ENCODE measurements around the gene GPR6. TPM values are rescaled to one million over a fixed set of nuclear protein-coding genes. Genes with fewer than 3 reads are reported as not detected.

The GPR6 gene
- total RNA-seq, 1 experiment from 2014 or later: not detected

DNA sequence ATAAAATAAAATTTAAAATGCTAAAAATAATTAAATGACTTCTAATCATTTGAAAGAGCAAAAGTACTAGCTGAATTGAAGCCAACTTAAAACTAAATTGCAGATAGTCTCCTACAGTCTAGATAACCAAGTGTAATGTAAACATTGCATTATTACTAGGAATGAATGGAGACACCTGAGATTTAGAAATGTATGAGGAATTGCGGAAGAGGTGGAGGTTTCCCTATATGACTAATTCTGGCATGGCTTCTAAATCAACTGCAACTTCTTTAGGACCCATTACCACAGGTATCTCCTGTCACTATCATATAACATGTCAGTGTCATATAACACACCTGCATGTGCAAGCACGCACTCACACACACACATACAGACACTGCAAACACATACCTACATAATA is 13.2 kb upstream of the GPR6 start:
- TF ChIP-seq, protein P1, sequence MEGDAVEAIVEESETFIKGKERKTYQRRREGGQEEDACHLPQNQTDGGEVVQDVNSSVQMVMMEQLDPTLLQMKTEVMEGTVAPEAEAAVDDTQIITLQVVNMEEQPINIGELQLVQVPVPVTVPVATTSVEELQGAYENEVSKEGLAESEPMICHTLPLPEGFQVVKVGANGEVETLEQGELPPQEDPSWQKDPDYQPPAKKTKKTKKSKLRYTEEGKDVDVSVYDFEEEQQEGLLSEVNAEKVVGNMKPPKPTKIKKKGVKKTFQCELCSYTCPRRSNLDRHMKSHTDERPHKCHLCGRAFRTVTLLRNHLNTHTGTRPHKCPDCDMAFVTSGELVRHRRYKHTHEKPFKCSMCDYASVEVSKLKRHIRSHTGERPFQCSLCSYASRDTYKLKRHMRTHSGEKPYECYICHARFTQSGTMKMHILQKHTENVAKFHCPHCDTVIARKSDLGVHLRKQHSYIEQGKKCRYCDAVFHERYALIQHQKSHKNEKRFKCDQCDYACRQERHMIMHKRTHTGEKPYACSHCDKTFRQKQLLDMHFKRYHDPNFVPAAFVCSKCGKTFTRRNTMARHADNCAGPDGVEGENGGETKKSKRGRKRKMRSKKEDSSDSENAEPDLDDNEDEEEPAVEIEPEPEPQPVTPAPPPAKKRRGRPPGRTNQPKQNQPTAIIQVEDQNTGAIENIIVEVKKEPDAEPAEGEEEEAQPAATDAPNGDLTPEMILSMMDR (conservative IDR thresholded peaks at IDR 0.05): no peak
- no peak for TF ChIP-seq EZH2 (IDR thresholded peaks at IDR 0.05; ENCODE audit: low read depth)
- POLR2A ChIA-PET (ENCODE audit: unreplicated experiment): no interaction called here
- Histone ChIP-seq H3K79me2 (ENCODE audit: low read depth) (no peaks in the 10 kb centered on the region), H4K20me1 (ENCODE audit: insufficient read depth) (no peaks in the 10 kb centered on the region), H3K27me3 (ENCODE audit: insufficient read depth, low read depth) (no peaks in the 10 kb centered on the region), H3K27ac (no peak overlapping the region), H3K4me3 (no peak overlapping the region), H3K36me3 (ENCODE audit: low read depth) (no peaks in the 10 kb centered on the region), H3K9me2 (ENCODE audit: insufficient read depth) (no peaks in the 10 kb centered on the region), H3F3A (ENCODE audit: insufficient read depth, low read depth) (peaks cover 28% of the 10 kb centered on the region; the same call in 1 of the 2 replicates), H3K4me2 (peak overlapping the region; percentile 14; the same call in 1 of the 2 replicates), H2AFZ (no peak overlapping the region), H3K9me3 (ENCODE audit: insufficient read depth, low read depth) (peaks cover 3% of the 10 kb centered on the region; the same call in 1 of the 2 replicates), H3K4me1 (replicated peaks; ENCODE audit: insufficient read depth) (peaks cover 46% of the 10 kb centered on the region)
- CTCF ChIA-PET: interaction anchor here (0.6 kb wide), 1 partner anchor 41 kb away, joined by 3 read pairs; no protein-coding TSS in a partner anchor
- peak in 1 of 2 experiments; percentile 83 for DNase-seq
- no TSS peak for BruUV-seq (replicated peaks)
- intact Hi-C loops (cut with micrococcal nuclease; ENCODE audit: unreplicated experiment): loop anchor here (5.0 kb wide), 1 partner anchor 73 kb away; no protein-coding TSS in a partner anchor

DNA sequence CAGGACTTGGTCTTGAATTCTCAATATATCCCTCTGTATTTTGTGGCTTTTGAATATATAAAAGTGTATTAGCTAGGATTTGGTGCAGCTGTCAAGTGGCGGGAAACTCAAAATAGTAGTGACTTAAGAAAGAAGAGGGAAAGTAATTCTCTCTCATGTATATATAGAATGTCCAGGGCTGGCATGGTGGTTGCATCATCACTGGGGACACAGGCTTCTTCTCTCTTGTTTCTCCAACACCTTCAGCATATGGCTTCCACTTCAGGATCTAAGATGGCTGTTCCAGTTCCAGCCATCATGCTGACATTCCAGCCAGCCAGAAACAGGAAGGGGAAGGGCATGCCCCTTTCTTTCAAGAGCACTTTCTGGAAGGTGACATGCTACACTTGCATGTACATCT is 11.8 kb upstream of the GPR6 start:
- intact Hi-C loops (cut with micrococcal nuclease; ENCODE audit: unreplicated experiment): no loop called here
- no peak overlapping the region for H3K27ac ChIP-seq
- H3F3A ChIP-seq (ENCODE audit: insufficient read depth, low read depth): peaks cover 17% of the 10 kb centered on the region; the same call in 1 of the 2 replicates
- no peak for DNase-seq
- no peak overlapping the region for H3K4me3 ChIP-seq
- H3K27me3 ChIP-seq (ENCODE audit: insufficient read depth, low read depth): no peaks in the 10 kb centered on the region
- no peak overlapping the region for H3K4me2 ChIP-seq
- BruUV-seq (replicated peaks): no TSS peak
- no peak for TF ChIP-seq EZH2 (IDR thresholded peaks at IDR 0.05; ENCODE audit: low read depth)
- TF ChIP-seq, protein P1 (conservative IDR thresholded peaks at IDR 0.05): no peak
- no peaks in the 10 kb centered on the region for H3K9me2 ChIP-seq (ENCODE audit: insufficient read depth)
- no peaks in the 10 kb centered on the region for H3K79me2 ChIP-seq (ENCODE audit: low read depth)
- H4K20me1 ChIP-seq (ENCODE audit: insufficient read depth): no peaks in the 10 kb centered on the region
- H3K9me3 ChIP-seq (ENCODE audit: insufficient read depth, low read depth): peaks cover 3% of the 10 kb centered on the region; the same call in 1 of the 2 replicates
- ChIA-PET POLR2A (ENCODE audit: unreplicated experiment) (no interaction called here), CTCF (no interaction called here)
- no peak overlapping the region for H2AFZ ChIP-seq
- H3K4me1 ChIP-seq (replicated peaks; ENCODE audit: insufficient read depth): peaks cover 33% of the 10 kb centered on the region
- no peaks in the 10 kb centered on the region for H3K36me3 ChIP-seq (ENCODE audit: low read depth)

DNA sequence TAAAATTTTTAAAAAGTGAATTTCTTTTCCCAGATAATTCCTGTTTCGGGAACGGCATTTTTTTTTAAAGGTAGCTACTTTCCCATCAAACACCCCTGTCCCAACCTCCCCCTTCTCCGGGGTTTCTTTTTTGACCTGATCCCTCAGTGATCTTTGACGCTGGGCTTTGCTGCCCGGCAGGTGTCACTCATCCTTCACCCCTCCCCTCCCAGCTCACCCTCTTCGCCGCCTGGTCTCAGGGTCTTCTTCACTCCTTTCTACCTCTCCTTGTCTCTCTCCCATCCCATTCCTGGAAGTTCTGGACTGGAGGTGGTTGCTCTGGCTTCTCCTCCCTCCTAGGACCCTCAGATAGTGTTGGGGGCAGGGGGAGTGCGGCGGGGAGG is 329 bp upstream of the GPR6 start:
- no peak overlapping the region for H2AFZ ChIP-seq
- DNase-seq: no peak
- H3K4me3 ChIP-seq: no peak overlapping the region
- no peaks in the 10 kb centered on the region for H3K36me3 ChIP-seq (ENCODE audit: low read depth)
- TF ChIP-seq, protein P1 (conservative IDR thresholded peaks at IDR 0.05): no peak
- no peak for TF ChIP-seq EZH2 (IDR thresholded peaks at IDR 0.05; ENCODE audit: low read depth)
- no peaks in the 10 kb centered on the region for H4K20me1 ChIP-seq (ENCODE audit: insufficient read depth)
- no TSS peak for BruUV-seq (replicated peaks)
- POLR2A ChIA-PET (ENCODE audit: unreplicated experiment): no interaction called here
- no peak overlapping the region for H3K4me2 ChIP-seq
- no peaks in the 10 kb centered on the region for H3K9me2 ChIP-seq (ENCODE audit: insufficient read depth)
- no peaks in the 10 kb centered on the region for H3F3A ChIP-seq (ENCODE audit: insufficient read depth, low read depth)
- intact Hi-C loops (cut with micrococcal nuclease; ENCODE audit: unreplicated experiment): no loop called here
- H3K9me3 ChIP-seq (ENCODE audit: insufficient read depth, low read depth): no peaks in the 10 kb centered on the region; the same call in 1 of the 2 replicates
- H3K27me3 ChIP-seq (ENCODE audit: insufficient read depth, low read depth): peaks cover 33% of the 10 kb centered on the region
- CTCF ChIA-PET: no interaction called here
- no peaks in the 10 kb centered on the region for H3K4me1 ChIP-seq (replicated peaks; ENCODE audit: insufficient read depth)
- H3K27ac ChIP-seq: no peak overlapping the region
- no peaks in the 10 kb centered on the region for H3K79me2 ChIP-seq (ENCODE audit: low read depth)
